Suprapubic skin (tissue), 4 donors: ENCODE data around the gene SMAP1. TPM values are rescaled to one million over a fixed set of nuclear protein-coding genes. Genes with fewer than 3 reads are reported as not detected.

ENCODE experiments used
- DNase-seq, 2 donors: peaks; one replicate each; pipeline ENCODE4 v3.0.0-alpha.2; 2019; ENCODE audit warnings: low spot score in 2 of 2
- H3K27ac ChIP-seq: fragments of 200-600 bp; sonication (generic); one replicate; pipeline ENCODE4 v1.5.1; 2019
- H3K27me3 ChIP-seq: fragments of 200-600 bp; sonication (generic); one replicate; pipeline ENCODE4 v1.5.1; 2019
- H3K36me3 ChIP-seq: fragments of 200-600 bp; sonication (generic); one replicate; pipeline ENCODE4 v1.5.1; 2019
- H3K4me1 ChIP-seq: fragments of 200-600 bp; sonication (generic); one replicate; pipeline ENCODE4 v1.5.1; 2019
- H3K4me3 ChIP-seq: fragments of 200-600 bp; sonication (generic); one replicate; pipeline ENCODE4 v1.5.1; 2019; ENCODE audit warnings: mild to moderate bottlenecking
- H3K9me3 ChIP-seq: fragments of 200-600 bp; sonication (generic); one replicate; pipeline ENCODE4 v1.5.1; 2019
- EP300 ChIP-seq: sonication (generic); formaldehyde crosslinking; IDR thresholded peaks from one replicate; pipeline ENCODE4 v1.6.1; 2017; ENCODE audit warnings: antibody characterized with exemption
- POLR2A ChIP-seq, 2 donors: fragments of 450-650 bp; IDR thresholded peaks; one replicate each; pipeline ENCODE4 v1.6.1; 2017; ENCODE audit warnings: antibody characterized with exemption in 2 of 2, mild to moderate bottlenecking in 2 of 2, moderate library complexity in 2 of 2
- POLR2AphosphoS5 ChIP-seq, 3 donors: sonication (generic); formaldehyde crosslinking; IDR thresholded peaks; one replicate each; pipeline ENCODE4 v1.6.1; 2017; ENCODE audit warnings: antibody characterized with exemption in 3 of 3
- WGBS: methylation state at CpG from one replicate; pipeline ENCODE4 v1.1.5; 2018; 5-methylcytosine and 5-hydroxymethylcytosine counted together
- total RNA-seq, 4 donors: library from RNA; depleted of rRNA; stranded (reverse); fragments of >200 nt; gene quantifications; one replicate each; pipeline ENCODE4 v1.1.0, GENCODE V29; 2016
- TF ChIP-seq, protein P1 (sequence below), 2 donors: fragments of 200-600 bp in 1 of 2; fragments of 450-650 bp in 1 of 2; sonication (generic) in 1 of 2; IDR thresholded peaks; one replicate each; pipeline ENCODE4 v1.5.1; 2016 to 2019; ENCODE audit warnings: antibody characterized with exemption in 2 of 2, mild to moderate bottlenecking in 1 of 2, moderate library complexity in 1 of 2

SMAP1 gene
- total RNA-seq, 4 donors from 2014 or later = 28.8 to 39.1 (median 30.8) TPM

DNA sequence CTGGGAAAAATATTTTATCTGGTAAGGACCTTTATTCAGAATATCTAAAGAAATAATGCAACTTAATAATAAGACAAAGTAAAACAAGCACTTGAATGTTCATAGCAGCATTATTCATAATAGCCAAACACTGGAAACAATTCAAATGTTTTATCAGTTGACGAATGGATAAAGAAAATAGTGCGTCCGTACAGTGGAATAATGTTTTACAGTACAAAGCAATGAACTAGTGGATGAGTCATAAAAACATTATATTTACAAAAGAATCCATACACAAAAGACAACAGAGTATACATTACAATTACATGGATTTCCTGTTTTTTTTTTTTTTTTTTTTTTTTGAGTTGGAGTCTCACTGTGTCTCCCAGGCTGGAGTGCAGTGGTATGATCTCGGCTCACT, 12.7 kb downstream of the SMAP1 start:
- Histone ChIP-seq H3K4me1 (peaks cover 16% of the 10 kb centered on the region), H3K4me3 (no peak overlapping the region), H3K9me3 (no peaks in the 10 kb centered on the region), H3K27ac (no peak overlapping the region), H3K27me3 (no peaks in the 10 kb centered on the region), H3K36me3 (no peaks in the 10 kb centered on the region)
- 92% methylated on average over 4 of the region's 4 CpGs for WGBS
- TF ChIP-seq EP300 (no peak), POLR2AphosphoS5 (IDR thresholded peaks at IDR 0.05) (no peak), POLR2A (IDR thresholded peaks at IDR 0.05) (no peak)
- TF ChIP-seq, protein P1, sequence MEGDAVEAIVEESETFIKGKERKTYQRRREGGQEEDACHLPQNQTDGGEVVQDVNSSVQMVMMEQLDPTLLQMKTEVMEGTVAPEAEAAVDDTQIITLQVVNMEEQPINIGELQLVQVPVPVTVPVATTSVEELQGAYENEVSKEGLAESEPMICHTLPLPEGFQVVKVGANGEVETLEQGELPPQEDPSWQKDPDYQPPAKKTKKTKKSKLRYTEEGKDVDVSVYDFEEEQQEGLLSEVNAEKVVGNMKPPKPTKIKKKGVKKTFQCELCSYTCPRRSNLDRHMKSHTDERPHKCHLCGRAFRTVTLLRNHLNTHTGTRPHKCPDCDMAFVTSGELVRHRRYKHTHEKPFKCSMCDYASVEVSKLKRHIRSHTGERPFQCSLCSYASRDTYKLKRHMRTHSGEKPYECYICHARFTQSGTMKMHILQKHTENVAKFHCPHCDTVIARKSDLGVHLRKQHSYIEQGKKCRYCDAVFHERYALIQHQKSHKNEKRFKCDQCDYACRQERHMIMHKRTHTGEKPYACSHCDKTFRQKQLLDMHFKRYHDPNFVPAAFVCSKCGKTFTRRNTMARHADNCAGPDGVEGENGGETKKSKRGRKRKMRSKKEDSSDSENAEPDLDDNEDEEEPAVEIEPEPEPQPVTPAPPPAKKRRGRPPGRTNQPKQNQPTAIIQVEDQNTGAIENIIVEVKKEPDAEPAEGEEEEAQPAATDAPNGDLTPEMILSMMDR (IDR thresholded peaks at IDR 0.05) = no peak
- no peak for DNase-seq

DNA sequence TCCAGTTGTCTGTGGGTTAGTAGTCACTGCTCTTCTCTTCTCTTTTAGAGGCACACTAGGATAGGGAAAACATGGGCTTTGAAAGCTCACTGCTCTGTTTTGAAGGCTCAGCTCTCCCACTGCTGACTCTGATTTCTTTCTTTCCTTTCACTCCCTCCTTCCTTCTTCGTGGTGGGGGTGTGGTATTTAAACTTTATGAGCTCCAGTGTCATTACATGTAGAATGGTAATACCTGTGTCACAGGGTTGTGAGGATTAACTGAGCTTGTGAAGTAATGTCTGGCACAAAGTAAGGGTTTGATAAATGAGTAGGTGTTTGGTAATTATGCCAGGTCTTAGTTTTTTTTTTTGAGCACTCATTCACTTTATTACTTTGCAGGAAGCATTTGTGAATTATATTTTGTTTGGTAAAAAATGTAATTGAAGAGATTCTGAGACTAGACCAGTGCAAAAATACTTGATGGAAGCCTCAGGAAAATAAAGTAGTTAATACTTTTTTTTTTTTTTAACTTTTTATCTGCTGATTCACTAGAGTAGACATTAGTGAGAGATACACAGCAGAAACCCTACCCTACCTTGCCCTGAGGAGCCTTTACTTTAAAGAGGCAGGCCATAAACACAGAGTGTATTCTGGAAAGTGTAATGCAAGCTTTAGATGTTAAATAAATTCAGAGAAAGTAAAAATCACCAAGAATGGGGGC, 17.3 kb downstream of the SMAP1 start:
- DNase-seq = no peak
- Histone ChIP-seq H3K36me3 (no peaks in the 10 kb centered on the region), H3K27ac (no peak overlapping the region), H3K4me3 (no peak overlapping the region), H3K4me1 (peaks cover 30% of the 10 kb centered on the region), H3K9me3 (no peaks in the 10 kb centered on the region), H3K27me3 (no peaks in the 10 kb centered on the region)
- 3% methylated on average over 1 of the region's 1 CpG for WGBS
- TF ChIP-seq POLR2AphosphoS5 (IDR thresholded peaks at IDR 0.05) (no peak), POLR2A (IDR thresholded peaks at IDR 0.05) (no peak), EP300 (no peak)

DNA sequence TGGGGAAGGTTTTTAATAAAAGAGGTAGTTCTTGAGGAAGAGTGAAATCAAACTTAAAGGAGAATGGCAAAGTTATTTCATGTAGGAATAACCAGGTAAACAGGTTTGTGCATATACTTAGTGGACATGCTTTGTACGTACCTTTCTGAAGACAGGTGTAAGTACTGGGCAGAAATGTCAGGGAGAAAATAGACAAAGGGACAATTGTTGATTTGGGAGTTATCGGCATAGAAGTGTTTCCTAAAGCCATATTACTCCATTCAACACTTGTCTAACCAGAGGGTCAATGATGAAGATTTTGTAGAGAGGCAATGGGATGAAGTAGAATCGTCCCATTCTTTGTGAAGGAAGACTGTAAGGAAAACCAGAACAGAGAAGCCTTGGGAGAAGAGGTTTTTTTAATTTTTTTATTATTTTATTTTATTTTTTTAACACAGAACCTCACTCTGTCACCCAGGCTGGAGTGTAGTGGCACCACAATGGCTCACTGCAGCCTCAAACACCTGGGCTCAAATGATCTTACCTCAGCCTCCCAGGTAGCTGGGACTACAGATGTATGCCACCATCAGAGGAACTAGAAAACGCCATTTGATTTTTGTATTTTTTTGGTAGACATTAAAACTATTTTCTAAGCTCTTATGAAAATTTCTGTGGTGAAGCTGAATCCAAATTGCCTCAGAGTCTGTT, 18.0 kb downstream of the SMAP1 start:
- Histone ChIP-seq H3K9me3 (no peaks in the 10 kb centered on the region), H3K4me1 (peaks cover 30% of the 10 kb centered on the region), H3K27ac (no peak overlapping the region), H3K4me3 (no peak overlapping the region), H3K36me3 (no peaks in the 10 kb centered on the region), H3K27me3 (no peaks in the 10 kb centered on the region)
- 63% methylated on average over 4 of the region's 4 CpGs for WGBS
- no peak for TF ChIP-seq POLR2AphosphoS5 (IDR thresholded peaks at IDR 0.05)
- TF ChIP-seq, protein P1 (IDR thresholded peaks at IDR 0.05) = no peak
- TF ChIP-seq POLR2A (IDR thresholded peaks at IDR 0.05) = no peak
- TF ChIP-seq EP300 = no peak
- DNase-seq = no peak

DNA sequence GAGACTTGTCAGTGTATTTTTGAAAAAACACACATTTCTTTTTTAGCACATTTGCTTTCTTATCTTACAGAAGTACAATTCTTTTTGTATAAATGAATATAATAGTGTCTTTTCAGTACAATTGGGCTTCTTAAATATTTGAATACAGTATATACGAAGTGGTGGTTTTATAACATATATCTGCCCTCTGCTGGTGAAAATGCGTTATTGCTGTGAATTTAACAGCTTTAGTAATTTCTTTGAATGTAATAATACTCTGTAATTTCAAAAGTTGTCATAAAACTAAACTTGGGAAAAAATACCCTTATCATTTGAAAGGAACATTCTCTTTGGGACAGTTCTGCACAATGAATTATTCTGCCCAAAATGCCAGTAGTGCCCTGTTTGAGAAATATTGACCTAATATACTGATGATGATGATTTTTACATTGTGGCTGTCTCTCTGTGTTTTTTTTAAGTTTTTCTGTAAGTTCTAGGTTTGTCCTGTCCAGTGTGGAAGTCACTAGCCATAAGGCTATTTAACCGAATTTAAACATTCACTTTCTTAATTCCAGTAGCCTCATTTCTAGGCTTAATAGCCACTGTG, 19.0 kb downstream of the SMAP1 start:
- Histone ChIP-seq H3K9me3 (no peaks in the 10 kb centered on the region), H3K36me3 (no peaks in the 10 kb centered on the region), H3K4me1 (peaks cover 30% of the 10 kb centered on the region), H3K27ac (no peak overlapping the region), H3K4me3 (no peak overlapping the region), H3K27me3 (no peaks in the 10 kb centered on the region)
- no peak for DNase-seq
- no peak for TF ChIP-seq POLR2AphosphoS5 (IDR thresholded peaks at IDR 0.05)
- TF ChIP-seq EP300 = no peak
- TF ChIP-seq, protein P1 (IDR thresholded peaks at IDR 0.05) = peak; percentile 17 to 48
- no peak for TF ChIP-seq POLR2A (IDR thresholded peaks at IDR 0.05)
- WGBS = 22% methylated on average over 3 of the region's 3 CpGs

DNA sequence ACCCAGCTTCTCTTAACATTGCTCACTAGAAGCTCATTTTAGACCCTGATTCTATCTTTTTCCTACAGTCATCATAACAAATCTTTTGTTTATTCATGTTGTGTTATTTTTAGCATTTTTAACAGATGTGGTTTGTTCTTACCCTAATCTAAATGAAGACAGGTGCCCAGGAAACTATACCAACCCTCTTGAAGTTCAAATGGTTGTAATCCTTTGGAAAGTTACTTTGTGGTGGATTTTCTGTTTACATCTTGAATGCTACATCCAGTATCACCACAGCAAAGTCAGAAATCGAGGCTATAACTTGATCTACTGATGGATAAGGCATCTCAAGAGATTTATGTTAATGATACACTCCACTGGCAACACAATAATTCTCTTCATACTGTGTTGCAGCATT, 26.2 kb downstream of the SMAP1 start:
- TF ChIP-seq POLR2AphosphoS5 (IDR thresholded peaks at IDR 0.05) (no peak), POLR2A (IDR thresholded peaks at IDR 0.05) (no peak), EP300 (no peak)
- TF ChIP-seq, protein P1 (IDR thresholded peaks at IDR 0.05) = no peak
- H3K9me3 ChIP-seq = no peaks in the 10 kb centered on the region
- no peak overlapping the region for H3K27ac ChIP-seq
- no peak for DNase-seq
- 57% methylated on average over 1 of the region's 1 CpG for WGBS
- no peaks in the 10 kb centered on the region for H3K27me3 ChIP-seq
- no peak overlapping the region for H3K4me3 ChIP-seq
- no peaks in the 10 kb centered on the region for H3K4me1 ChIP-seq
- no peaks in the 10 kb centered on the region for H3K36me3 ChIP-seq
